GM19239 (cell line): Measurements from ENCODE around the gene SRRT.
"Not testable (repeated sequence)": the region's sequence is repeated elsewhere in the genome, so short reads cannot be mapped to it uniquely, and the experiment has no call there.

Experiments used
- DNase-seq: peaks from one replicate; pipeline ENCODE4 v3.0.0; 2011; ENCODE audit warnings: low spot score; ENCODE audit not compliant: insufficient read length
- FAIRE-seq: peaks from 2 replicates; lab custom pipeline; 2011; peaks lifted over from hg19 to GRCh38; lab: Jason Lieb, UNC

Gene SRRT

DNA sequence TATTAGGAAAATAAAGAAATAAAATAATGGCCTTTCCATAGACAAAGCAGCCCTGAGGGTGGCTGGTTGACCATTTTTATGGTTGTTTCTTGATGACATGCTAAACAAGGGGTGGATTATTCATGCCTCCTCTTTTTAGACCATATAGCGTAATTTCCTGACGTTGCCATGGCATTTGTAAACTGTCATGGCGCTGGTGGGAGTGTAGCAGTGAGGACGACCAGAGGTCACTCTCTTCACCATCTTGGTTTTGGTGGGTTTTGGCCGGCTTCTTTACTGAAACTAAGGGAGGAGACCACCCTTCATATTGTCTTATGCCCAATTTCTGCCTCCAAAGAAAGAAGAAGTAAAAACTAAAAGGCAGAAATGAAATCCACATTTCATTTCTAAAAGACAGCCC lies 44.4 kb downstream of the SRRT start:
- not testable (repeated sequence) for FAIRE-seq, DNase-seq

- not testable (repeated sequence) for FAIRE-seq, DNase-seq
Observed at GRCh38 chr7:100919779-100920437, 45.0 kb downstream of the SRRT start.

DNA sequence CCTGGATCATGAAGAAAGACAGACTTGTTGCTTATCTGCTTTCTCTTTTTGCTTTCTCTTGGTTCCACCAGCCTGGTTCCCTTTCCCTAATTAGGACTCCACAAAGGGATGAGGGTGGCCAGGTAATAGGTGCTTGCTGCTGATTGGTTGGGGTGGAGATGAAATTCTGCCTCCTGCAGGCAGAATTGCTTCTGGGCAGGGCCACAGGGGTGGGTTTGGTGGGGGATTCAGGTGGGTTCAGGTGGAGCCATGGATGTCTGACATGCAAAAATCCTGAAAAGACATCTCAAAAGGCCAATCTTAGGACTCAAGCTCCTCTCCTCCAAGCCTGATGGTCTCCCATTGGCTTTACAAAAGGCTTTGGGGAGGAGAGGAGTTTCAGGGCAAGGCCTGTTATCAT lies 46.1 kb downstream of the SRRT start:
- FAIRE-seq (no peak), DNase-seq (no peak)

DNA sequence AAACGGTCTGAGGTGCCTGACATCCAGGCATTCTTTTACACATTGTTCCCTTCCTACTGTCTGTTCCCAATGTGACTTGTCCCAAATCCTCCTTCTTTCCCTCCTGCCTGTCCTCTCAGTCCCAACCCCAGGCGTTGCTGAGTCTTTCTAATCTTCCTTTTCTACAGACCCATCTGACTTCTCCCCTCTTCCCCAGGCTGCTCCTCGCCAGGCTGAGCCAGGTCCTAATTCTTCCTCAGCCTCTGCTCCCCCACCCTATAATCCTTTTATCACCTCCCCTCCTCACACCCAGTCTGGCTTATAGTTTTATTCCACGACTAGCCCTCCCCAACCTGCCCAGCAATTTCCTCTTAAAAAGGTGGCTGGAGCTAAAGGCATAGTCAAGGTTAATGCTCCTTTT lies 48.7 kb downstream of the SRRT start:
- DNase-seq, FAIRE-seq: not testable (repeated sequence)

DNA sequence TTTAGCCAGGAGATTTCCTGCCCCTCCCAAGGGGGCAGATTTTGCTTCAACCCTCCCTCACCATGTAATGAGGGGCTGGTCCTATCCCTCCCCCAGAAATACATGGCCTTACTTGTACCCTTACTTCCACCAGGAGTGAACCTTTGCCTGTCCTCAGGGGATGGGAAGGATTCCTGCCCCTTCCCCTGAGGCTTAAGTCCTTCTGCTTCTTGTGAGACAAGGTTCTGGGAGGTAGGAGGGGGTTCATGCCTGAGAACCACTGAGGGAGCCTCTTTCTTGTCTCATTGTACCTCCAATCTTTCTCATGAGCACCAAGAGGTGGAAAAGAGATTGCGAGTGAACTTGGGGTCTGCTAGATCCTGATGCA lies 54.9 kb downstream of the SRRT start:
- no peak for DNase-seq
- FAIRE-seq = no peak

- FAIRE-seq (no peak), DNase-seq (no peak)
Observed at GRCh38 chr7:100933734-100934133, 58.8 kb downstream of the SRRT start.

- not testable (repeated sequence) for DNase-seq, FAIRE-seq
Observed at GRCh38 chr7:100935381-100935780, 60.5 kb downstream of the SRRT start.

DNA sequence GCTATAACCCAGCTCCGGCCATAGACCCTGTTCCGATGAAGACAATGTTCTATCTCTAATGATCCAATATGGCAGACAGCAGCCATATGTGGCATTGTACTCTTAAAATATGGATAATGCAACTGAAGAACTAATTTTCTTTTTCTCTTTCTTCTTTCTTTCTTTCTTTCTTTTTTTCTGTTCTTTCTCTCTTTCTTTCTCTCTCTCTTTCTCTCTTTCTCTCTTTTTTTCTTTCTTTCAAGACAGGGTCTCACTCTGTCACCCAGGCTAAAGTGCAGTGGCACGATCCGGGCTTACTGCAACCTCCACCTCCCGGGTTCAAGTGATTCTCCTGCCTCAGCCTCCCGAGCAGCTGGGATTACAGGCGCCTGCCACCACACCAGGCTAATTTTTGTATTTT lies 61.3 kb downstream of the SRRT start:
- FAIRE-seq, DNase-seq: not testable (repeated sequence)
